SK-N-SH (cell line): ENCODE results near the gene IL17REL. TPM values are rescaled to one million over a fixed set of nuclear protein-coding genes. Genes with fewer than 3 reads are reported as not detected.

Experiments used
- CTCF ChIA-PET: fragments of 300-600, 350-600 bp; formaldehyde crosslinking; extraction: SDS; loops from one replicate; lab custom pipeline; 2021; lab: Yijun Ruan, JAX
- POLR2A ChIA-PET: fragments of 350-600 bp; sonication (Branson Sonifier 250); formaldehyde crosslinking; extraction: SDS; loops from one replicate; lab custom pipeline; 2020; ENCODE audit warnings: antibody characterized with exemption, inconsistent platforms; lab: Yijun Ruan, JAX
- DNase-seq: peaks from one replicate; pipeline ENCODE4 v3.0.0; 2012
- H2AFZ ChIP-seq: fragments of 200-600 bp; sonication (generic); 2 replicates; pipeline ENCODE4 v1.8.1; 2016; ENCODE audit warnings: antibody characterized with exemption, mild to moderate bottlenecking, low read depth
- H3F3A ChIP-seq: fragments of 200-600 bp; sonication (generic); replicated peaks from 2 replicates; pipeline ENCODE3; 2016; ENCODE audit warnings: antibody characterized with exemption, mild to moderate bottlenecking; ENCODE audit not compliant: insufficient read depth
- H3K27ac ChIP-seq, 2 experiments: fragments of 200-500 bp in 1 of 2; fragments of 200-600 bp in 1 of 2; sonication (Bioruptor generic) in 1 of 2; sonication (generic), shearing (Covaris generic) in 1 of 2; 2 replicates each; pipeline versions ENCODE4 v1.5.1 to v1.6.1; 2014 to 2016; ENCODE audit warnings: low read depth in 2 of 2, inconsistent platforms in 1 of 2, low read length in 1 of 2, mild to moderate bottlenecking in 1 of 2, mixed read lengths in 1 of 2
- H3K27me3 ChIP-seq: fragments of 200-600 bp; sonication (generic), shearing (Covaris generic); 2 replicates; pipeline ENCODE4 v1.6.1; 2016; ENCODE audit warnings: mixed run types; ENCODE audit not compliant: insufficient read depth
- H3K36me3 ChIP-seq, 2 experiments: fragments of 200-500 bp in 1 of 2; fragments of 200-600 bp in 1 of 2; sonication (Bioruptor generic) in 1 of 2; sonication (generic) in 1 of 2; replicated peaks in 1 of 2; 2 replicates each; pipeline versions ENCODE3 to v1.5.1; 2014 to 2016; ENCODE audit warnings: low read length in 1 of 2, mild to moderate bottlenecking in 1 of 2; ENCODE audit not compliant: insufficient read depth in 2 of 2, control insufficient read depth in 1 of 2
- H3K4me1 ChIP-seq, 2 experiments: fragments of 200-500 bp in 1 of 2; fragments of 200-600 bp in 1 of 2; sonication (Bioruptor generic) in 1 of 2; sonication (generic), shearing (Covaris generic) in 1 of 2; 2 replicates each; pipeline versions ENCODE4 v1.5.1 to v1.6.1; 2014 to 2016; ENCODE audit warnings: low read depth in 1 of 2, low read length in 1 of 2, mixed run types in 1 of 2; ENCODE audit not compliant: insufficient read depth in 2 of 2, control insufficient read depth in 1 of 2
- H3K4me2 ChIP-seq: fragments of 200-600 bp; sonication (generic), shearing (Covaris generic); 2 replicates; pipeline ENCODE4 v1.6.1; 2017; ENCODE audit warnings: mixed run types
- H3K4me3 ChIP-seq, 2 experiments: fragments of 200-500 bp in 1 of 2; fragments of 200-600 bp in 1 of 2; sonication (Bioruptor generic) in 1 of 2; sonication (generic), shearing (Covaris generic) in 1 of 2; 2 replicates each; pipeline versions ENCODE4 v1.5.1 to v1.8.1; 2014 to 2016; ENCODE audit warnings: low read depth in 2 of 2, inconsistent platforms in 1 of 2, low read length in 1 of 2, mild to moderate bottlenecking in 1 of 2, mixed read lengths in 1 of 2, moderate library complexity in 1 of 2
- H3K79me2 ChIP-seq: fragments of 200-600 bp; sonication (generic); 2 replicates; pipeline ENCODE4 v1.8.1; 2017; ENCODE audit warnings: mild to moderate bottlenecking; ENCODE audit not compliant: insufficient read depth
- H3K9ac ChIP-seq: fragments of 200-600 bp; sonication (generic); 2 replicates; pipeline ENCODE4 v1.6.1; 2017; ENCODE audit warnings: mixed run types
- H3K9me2 ChIP-seq: fragments of 200-600 bp; sonication (generic); 2 replicates; pipeline ENCODE4 v1.6.1; 2017; ENCODE audit warnings: mixed run types
- H3K9me3 ChIP-seq: fragments of 200-600 bp; sonication (generic); 2 replicates; pipeline ENCODE4 v1.6.1; 2017; ENCODE audit warnings: mixed run types, mild to moderate bottlenecking, moderate library complexity
- H4K20me1 ChIP-seq: fragments of 200-600 bp; sonication (generic); 2 replicates; pipeline ENCODE4 v1.6.1; 2017; ENCODE audit warnings: mild to moderate bottlenecking, mixed run types; ENCODE audit not compliant: insufficient read depth
- CHD2 ChIP-seq: fragments of 150-350 bp; IDR thresholded peaks from 2 replicates; pipeline ENCODE4 v1.6.1; 2018; ENCODE audit warnings: low read length; ENCODE audit not compliant: partially characterized antibody
- ELF1 ChIP-seq: IDR thresholded peaks from 2 replicates; pipeline ENCODE4 v1.4.0; 2012
- EP300 ChIP-seq, 2 experiments: IDR thresholded peaks; 2 replicates each; pipeline versions ENCODE4 v1.4.0 to v1.6.1; 2012; ENCODE audit warnings: borderline replicate concordance in 1 of 2, low read depth in 1 of 2, low read length in 1 of 2
- FOSL2 ChIP-seq: IDR thresholded peaks from 2 replicates; pipeline ENCODE4 v1.4.0; 2012; ENCODE audit warnings: low read depth, mild to moderate bottlenecking, moderate library complexity, borderline replicate concordance
- GATA2 ChIP-seq: sonication (generic); formaldehyde crosslinking; IDR thresholded peaks from 2 replicates; pipeline ENCODE4 v1.5.0; 2020; ENCODE audit warnings: mild to moderate bottlenecking, missing genetic modification reagents
- JUND ChIP-seq: IDR thresholded peaks from 2 replicates; pipeline ENCODE4 v1.4.0; 2012
- MEF2A ChIP-seq: IDR thresholded peaks from 2 replicates; pipeline ENCODE4 v1.4.0; 2012; ENCODE audit warnings: low read depth, borderline replicate concordance
- NRF1 ChIP-seq: IDR thresholded peaks from 2 replicates; pipeline ENCODE4 v1.6.1; 2012; ENCODE audit warnings: low read depth, mild to moderate bottlenecking, low read length
- RAD21 ChIP-seq: IDR thresholded peaks from 2 replicates; pipeline ENCODE4 v1.6.1; 2012; ENCODE audit warnings: mild to moderate bottlenecking, low read length
- RXRA ChIP-seq: IDR thresholded peaks from 2 replicates; pipeline ENCODE4 v1.4.0; 2012; ENCODE audit warnings: low read depth, mild to moderate bottlenecking, borderline replicate concordance
- SIN3A ChIP-seq: IDR thresholded peaks from 2 replicates; pipeline ENCODE4 v1.6.1; 2012; ENCODE audit warnings: low read depth, mild to moderate bottlenecking, low read length, moderate library complexity, borderline replicate concordance
- SMC3 ChIP-seq: IDR thresholded peaks from 2 replicates; pipeline ENCODE4 v1.6.1; 2012; ENCODE audit warnings: low read depth, low read length, improper control_type of control experiment
- TAF1 ChIP-seq: IDR thresholded peaks from 2 replicates; pipeline ENCODE4 v1.6.1; 2012; ENCODE audit warnings: low read depth, mild to moderate bottlenecking, low read length, moderate library complexity, borderline replicate concordance
- YY1 ChIP-seq: IDR thresholded peaks from 2 replicates; pipeline ENCODE4 v1.4.0; 2012; ENCODE audit warnings: low read depth, mild to moderate bottlenecking
- WGBS: methylation state at CpG from one replicate; pipeline ENCODE4 v1.1.6; 2017; ENCODE audit warnings: low lambda C conversion rate; 5-methylcytosine and 5-hydroxymethylcytosine counted together
- polyA plus RNA-seq, 3 experiments: library from polyadenylated mRNA; depleted of rRNA; stranded (reverse); fragments of >200 nt; gene quantifications; 2 replicates each; pipeline ENCODE4 v1.2.3, GENCODE V29; 2012
- TF ChIP-seq, protein P1 (sequence below): fragments of 150-350 bp; IDR thresholded peaks from 2 replicates; pipeline ENCODE4 v1.6.1; 2016; ENCODE audit warnings: mild to moderate bottlenecking, low read depth, low read length
- TF ChIP-seq, protein P2 (sequence below): IDR thresholded peaks from 2 replicates; pipeline ENCODE4 v1.4.0; 2012; ENCODE audit warnings: low read depth
- TF ChIP-seq, protein P3 (sequence below): IDR thresholded peaks from 2 replicates; pipeline ENCODE4 v1.4.0; 2012; ENCODE audit warnings: low read depth, borderline replicate concordance
- TF ChIP-seq, protein P4 (sequence below): fragments of 200-600 bp; sonication (generic); IDR thresholded peaks from 2 replicates; pipeline ENCODE4 v1.6.1; 2017; ENCODE audit warnings: antibody characterized with exemption, mild to moderate bottlenecking, moderate library complexity
- TF ChIP-seq, protein P5 (sequence below): IDR thresholded peaks from 2 replicates; pipeline ENCODE4 v1.6.1; 2012; ENCODE audit warnings: mild to moderate bottlenecking, low read depth, low read length, moderate library complexity

The IL17REL gene
- polyA plus RNA-seq, 1 of the 3 experiments (the other 2 are of a cell fraction): not detected

DNA sequence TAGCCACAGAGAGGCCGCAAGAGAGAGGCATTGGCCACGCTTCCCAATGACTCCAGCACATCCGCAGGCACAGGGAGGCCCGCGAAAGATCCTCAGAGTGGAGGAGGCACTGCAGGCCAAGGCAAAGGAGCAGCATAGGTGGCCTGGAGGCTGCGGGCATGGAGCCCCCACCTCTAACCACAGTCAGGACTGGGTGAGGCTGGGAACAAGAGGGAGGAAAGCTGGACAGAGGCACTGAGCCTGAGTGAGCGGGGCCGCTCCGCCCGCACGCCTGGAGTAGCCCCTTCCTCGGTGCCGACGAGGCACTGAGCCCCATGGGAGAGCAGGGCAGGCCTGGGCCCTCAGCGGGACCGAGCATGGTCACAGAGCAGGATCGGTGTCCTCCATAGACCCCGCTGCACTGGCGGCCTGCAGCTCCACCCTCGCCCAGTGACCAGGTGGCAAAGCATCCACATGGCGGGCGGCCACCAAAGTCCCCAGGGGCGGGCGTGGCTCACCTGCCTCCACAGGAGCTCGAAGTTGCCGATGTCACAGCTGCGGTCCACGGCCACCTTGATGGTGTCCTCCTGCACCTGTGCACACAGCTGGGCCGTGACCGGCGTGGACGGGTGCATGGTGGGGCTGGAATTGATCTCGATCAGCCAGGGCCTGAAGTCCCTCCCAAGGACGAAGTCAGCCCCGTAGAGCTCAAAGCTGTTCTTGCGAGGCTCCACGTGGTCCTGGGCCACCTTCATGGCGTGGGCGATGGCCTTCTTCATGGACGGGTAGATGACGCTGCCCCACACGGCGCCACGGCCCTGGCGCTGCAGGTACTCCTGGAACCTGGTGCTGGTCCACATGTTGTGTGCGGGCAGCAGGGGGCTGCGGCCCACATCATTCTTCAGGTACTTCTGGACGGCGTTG, 18.9 kb upstream of the IL17REL start (continued):
- TF ChIP-seq MEF2A (no peak), JUND (no peak), RXRA (no peak), NRF1 (no peak), EP300 (IDR thresholded peaks at IDR 0.05; ENCODE audit: borderline replicate concordance in 1 of 2, low read depth in 1 of 2, low read length in 1 of 2) (no peak)
- TF ChIP-seq, protein P1, sequence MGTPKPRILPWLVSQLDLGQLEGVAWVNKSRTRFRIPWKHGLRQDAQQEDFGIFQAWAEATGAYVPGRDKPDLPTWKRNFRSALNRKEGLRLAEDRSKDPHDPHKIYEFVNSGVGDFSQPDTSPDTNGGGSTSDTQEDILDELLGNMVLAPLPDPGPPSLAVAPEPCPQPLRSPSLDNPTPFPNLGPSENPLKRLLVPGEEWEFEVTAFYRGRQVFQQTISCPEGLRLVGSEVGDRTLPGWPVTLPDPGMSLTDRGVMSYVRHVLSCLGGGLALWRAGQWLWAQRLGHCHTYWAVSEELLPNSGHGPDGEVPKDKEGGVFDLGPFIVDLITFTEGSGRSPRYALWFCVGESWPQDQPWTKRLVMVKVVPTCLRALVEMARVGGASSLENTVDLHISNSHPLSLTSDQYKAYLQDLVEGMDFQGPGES: no peak

DNA sequence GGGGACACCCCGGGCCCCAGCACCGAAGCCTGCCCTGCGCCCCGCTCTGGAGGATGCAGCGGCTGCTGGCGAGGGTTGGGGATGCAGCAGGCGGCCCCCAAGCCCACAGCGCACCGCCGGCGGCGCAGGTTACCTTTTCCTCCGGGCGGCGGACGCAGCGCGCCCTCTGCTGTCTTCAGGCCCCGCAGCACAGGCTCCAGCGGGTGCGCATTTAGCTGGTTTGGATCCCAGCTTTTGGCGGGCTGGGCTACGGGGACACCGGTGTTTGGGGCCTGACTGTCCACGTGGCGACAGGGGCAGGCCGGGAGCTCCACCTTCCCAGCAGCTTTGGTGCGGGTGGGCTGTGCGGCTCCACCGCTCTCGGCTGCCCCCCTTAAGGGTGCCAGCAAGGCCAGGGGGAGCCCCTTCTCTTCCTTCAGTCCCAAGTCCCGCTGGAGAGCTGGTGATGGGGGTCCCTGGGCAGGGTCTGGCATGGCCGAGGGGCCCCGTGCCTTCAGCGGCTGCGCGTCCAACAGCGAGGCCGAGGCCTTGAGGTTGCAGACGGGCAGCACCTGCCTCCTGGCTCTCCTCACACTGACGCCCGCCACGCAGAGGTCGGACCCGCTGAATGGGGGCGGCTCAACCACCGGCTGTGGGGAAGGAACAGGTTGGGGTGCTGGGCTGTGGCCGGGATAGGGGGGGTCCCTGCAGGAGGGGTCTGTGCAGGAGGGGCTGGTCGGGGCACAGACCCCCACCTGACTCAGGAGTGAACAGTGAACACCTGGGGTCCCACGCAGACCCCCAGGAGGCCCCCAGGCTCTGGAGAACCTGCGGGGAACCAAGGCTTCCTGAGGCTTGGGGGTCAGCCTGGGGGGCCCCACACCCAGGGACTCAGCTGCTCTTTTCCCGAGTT, 18.0 kb upstream of the IL17REL start:
- H3K4me1 ChIP-seq: peaks cover 0 to 13% of the 10 kb centered on the region in 2 experiments; a peak in 1 of 4 replicates
- no peaks in the 10 kb centered on the region for H3K36me3 ChIP-seq
- ChIA-PET POLR2A (interaction anchor here (1.4 kb wide), 1 partner anchor 100 kb away, joined by 3 read pairs; no protein-coding TSS in a partner anchor), CTCF (interaction anchor here (0.6 to 3.3 kb wide), 64 partner anchors 8 to 457 kb away, joined by 3 to 88 read pairs (median 5); partner anchors contain the start of gene IL17REL)
- no peaks in the 10 kb centered on the region for H4K20me1 ChIP-seq
- peak; percentile 92 for DNase-seq
- no peaks in the 10 kb centered on the region; the same call in 1 of the 2 replicates for H3K27me3 ChIP-seq
- no peaks in the 10 kb centered on the region for H3K9me3 ChIP-seq
- H3K27ac ChIP-seq: no peak overlapping the region
- peak overlapping the region; percentile 71 for H3K4me2 ChIP-seq
- WGBS: 0% methylated on average over 1 of the region's 52 CpGs
- no peaks in the 10 kb centered on the region for H3K79me2 ChIP-seq
- no peaks in the 10 kb centered on the region for H3K9me2 ChIP-seq
- no peak overlapping the region for H2AFZ ChIP-seq
- H3K9ac ChIP-seq: no peak overlapping the region
- no peaks in the 10 kb centered on the region for H3F3A ChIP-seq
- peak overlapping the region in 1 of 2 experiments; percentile 19; a peak in 1 of 4 replicates for H3K4me3 ChIP-seq
- TF ChIP-seq RXRA (no peak), SIN3A (no peak), NRF1 (peak; percentile 53), FOSL2 (no peak), CHD2 (no peak), SMC3 (peak; percentile 98), TAF1 (no peak), YY1 (no peak), RAD21 (peak; percentile 80), ELF1 (no peak), GATA2 (CRISPR knock-in tag) (no peak)
- TF ChIP-seq, protein P2, sequence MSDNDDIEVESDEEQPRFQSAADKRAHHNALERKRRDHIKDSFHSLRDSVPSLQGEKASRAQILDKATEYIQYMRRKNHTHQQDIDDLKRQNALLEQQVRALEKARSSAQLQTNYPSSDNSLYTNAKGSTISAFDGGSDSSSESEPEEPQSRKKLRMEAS: peak; percentile 16; the same call in 1 of the 2 replicates
- TF ChIP-seq, protein P3, sequence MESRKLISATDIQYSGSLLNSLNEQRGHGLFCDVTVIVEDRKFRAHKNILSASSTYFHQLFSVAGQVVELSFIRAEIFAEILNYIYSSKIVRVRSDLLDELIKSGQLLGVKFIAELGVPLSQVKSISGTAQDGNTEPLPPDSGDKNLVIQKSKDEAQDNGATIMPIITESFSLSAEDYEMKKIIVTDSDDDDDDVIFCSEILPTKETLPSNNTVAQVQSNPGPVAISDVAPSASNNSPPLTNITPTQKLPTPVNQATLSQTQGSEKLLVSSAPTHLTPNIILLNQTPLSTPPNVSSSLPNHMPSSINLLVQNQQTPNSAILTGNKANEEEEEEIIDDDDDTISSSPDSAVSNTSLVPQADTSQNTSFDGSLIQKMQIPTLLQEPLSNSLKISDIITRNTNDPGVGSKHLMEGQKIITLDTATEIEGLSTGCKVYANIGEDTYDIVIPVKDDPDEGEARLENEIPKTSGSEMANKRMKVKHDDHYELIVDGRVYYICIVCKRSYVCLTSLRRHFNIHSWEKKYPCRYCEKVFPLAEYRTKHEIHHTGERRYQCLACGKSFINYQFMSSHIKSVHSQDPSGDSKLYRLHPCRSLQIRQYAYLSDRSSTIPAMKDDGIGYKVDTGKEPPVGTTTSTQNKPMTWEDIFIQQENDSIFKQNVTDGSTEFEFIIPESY: no peak
- TF ChIP-seq, protein P4, sequence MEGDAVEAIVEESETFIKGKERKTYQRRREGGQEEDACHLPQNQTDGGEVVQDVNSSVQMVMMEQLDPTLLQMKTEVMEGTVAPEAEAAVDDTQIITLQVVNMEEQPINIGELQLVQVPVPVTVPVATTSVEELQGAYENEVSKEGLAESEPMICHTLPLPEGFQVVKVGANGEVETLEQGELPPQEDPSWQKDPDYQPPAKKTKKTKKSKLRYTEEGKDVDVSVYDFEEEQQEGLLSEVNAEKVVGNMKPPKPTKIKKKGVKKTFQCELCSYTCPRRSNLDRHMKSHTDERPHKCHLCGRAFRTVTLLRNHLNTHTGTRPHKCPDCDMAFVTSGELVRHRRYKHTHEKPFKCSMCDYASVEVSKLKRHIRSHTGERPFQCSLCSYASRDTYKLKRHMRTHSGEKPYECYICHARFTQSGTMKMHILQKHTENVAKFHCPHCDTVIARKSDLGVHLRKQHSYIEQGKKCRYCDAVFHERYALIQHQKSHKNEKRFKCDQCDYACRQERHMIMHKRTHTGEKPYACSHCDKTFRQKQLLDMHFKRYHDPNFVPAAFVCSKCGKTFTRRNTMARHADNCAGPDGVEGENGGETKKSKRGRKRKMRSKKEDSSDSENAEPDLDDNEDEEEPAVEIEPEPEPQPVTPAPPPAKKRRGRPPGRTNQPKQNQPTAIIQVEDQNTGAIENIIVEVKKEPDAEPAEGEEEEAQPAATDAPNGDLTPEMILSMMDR: peak; percentile 75
- TF ChIP-seq, protein P5, sequence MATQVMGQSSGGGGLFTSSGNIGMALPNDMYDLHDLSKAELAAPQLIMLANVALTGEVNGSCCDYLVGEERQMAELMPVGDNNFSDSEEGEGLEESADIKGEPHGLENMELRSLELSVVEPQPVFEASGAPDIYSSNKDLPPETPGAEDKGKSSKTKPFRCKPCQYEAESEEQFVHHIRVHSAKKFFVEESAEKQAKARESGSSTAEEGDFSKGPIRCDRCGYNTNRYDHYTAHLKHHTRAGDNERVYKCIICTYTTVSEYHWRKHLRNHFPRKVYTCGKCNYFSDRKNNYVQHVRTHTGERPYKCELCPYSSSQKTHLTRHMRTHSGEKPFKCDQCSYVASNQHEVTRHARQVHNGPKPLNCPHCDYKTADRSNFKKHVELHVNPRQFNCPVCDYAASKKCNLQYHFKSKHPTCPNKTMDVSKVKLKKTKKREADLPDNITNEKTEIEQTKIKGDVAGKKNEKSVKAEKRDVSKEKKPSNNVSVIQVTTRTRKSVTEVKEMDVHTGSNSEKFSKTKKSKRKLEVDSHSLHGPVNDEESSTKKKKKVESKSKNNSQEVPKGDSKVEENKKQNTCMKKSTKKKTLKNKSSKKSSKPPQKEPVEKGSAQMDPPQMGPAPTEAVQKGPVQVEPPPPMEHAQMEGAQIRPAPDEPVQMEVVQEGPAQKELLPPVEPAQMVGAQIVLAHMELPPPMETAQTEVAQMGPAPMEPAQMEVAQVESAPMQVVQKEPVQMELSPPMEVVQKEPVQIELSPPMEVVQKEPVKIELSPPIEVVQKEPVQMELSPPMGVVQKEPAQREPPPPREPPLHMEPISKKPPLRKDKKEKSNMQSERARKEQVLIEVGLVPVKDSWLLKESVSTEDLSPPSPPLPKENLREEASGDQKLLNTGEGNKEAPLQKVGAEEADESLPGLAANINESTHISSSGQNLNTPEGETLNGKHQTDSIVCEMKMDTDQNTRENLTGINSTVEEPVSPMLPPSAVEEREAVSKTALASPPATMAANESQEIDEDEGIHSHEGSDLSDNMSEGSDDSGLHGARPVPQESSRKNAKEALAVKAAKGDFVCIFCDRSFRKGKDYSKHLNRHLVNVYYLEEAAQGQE: no peak
